Ascending aorta (tissue), 2 donors: Measurements from ENCODE around the gene SGF29. TPM values are rescaled to one million over a fixed set of nuclear protein-coding genes. Genes with fewer than 3 reads are reported as not detected.

Experiments
- DNase-seq, 2 donors: peaks; one replicate each; pipeline ENCODE4 v3.0.0-alpha.2; 2019; ENCODE audit warnings: low spot score in 2 of 2
- H3K27ac ChIP-seq, 2 donors: fragments of 200-600 bp; sonication (generic); one replicate each; pipeline ENCODE4 v1.5.1; 2016 to 2017; ENCODE audit warnings: mild to moderate bottlenecking in 1 of 2
- H3K27me3 ChIP-seq: fragments of 200-600 bp; sonication (generic); one replicate; pipeline ENCODE4 v1.5.1; 2017
- H3K36me3 ChIP-seq, 2 donors: fragments of 200-600 bp; sonication (generic); one replicate each; pipeline ENCODE4 v1.5.1; 2016
- H3K4me1 ChIP-seq, 2 donors: fragments of 200-600 bp; sonication (generic); one replicate each; pipeline ENCODE4 v1.5.1; 2016 to 2017; ENCODE audit warnings: mild to moderate bottlenecking in 1 of 2
- H3K4me3 ChIP-seq, 2 donors: fragments of 200-600 bp; sonication (generic); one replicate each; pipeline ENCODE4 v1.5.1; 2016 to 2017; ENCODE audit warnings: mild to moderate bottlenecking in 1 of 2
- H3K9me3 ChIP-seq, 2 donors: fragments of 200-600 bp; sonication (generic); one replicate each; pipeline ENCODE4 v1.5.1; 2016
- intact Hi-C: fragments of 100-400 bp; cut with DNase I; formaldehyde crosslinking; loops from one replicate; pipeline ENCODE4 v1.15.1; 2023
- total RNA-seq: library from RNA; depleted of rRNA; stranded (reverse); fragments of >200 nt; gene quantifications from one replicate; pipeline ENCODE4 v1.1.0, GENCODE V29; 2016
- TF ChIP-seq, protein P1 (sequence below), 3 experiments: fragments of 200-600 bp in 2 of 3; fragments of 450-650 bp in 1 of 3; sonication (generic) in 2 of 3; IDR thresholded peaks; one replicate each; pipeline ENCODE4 v1.5.1; 2016 to 2019; ENCODE audit warnings: antibody characterized with exemption in 3 of 3, mild to moderate bottlenecking in 1 of 3, moderate library complexity in 1 of 3

Gene SGF29
- total RNA-seq, 1 donor from 2014 or later: 14.0 TPM

- Histone ChIP-seq H3K4me1 (no peaks in the 10 kb centered on the region), H3K27ac (no peak overlapping the region), H3K4me3 (no peak overlapping the region), H3K36me3 (no peaks in the 10 kb centered on the region), H3K9me3 (no peaks in the 10 kb centered on the region), H3K27me3 (no peaks in the 10 kb centered on the region)
- TF ChIP-seq, protein P1, sequence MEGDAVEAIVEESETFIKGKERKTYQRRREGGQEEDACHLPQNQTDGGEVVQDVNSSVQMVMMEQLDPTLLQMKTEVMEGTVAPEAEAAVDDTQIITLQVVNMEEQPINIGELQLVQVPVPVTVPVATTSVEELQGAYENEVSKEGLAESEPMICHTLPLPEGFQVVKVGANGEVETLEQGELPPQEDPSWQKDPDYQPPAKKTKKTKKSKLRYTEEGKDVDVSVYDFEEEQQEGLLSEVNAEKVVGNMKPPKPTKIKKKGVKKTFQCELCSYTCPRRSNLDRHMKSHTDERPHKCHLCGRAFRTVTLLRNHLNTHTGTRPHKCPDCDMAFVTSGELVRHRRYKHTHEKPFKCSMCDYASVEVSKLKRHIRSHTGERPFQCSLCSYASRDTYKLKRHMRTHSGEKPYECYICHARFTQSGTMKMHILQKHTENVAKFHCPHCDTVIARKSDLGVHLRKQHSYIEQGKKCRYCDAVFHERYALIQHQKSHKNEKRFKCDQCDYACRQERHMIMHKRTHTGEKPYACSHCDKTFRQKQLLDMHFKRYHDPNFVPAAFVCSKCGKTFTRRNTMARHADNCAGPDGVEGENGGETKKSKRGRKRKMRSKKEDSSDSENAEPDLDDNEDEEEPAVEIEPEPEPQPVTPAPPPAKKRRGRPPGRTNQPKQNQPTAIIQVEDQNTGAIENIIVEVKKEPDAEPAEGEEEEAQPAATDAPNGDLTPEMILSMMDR (IDR thresholded peaks at IDR 0.05): no peak
- DNase-seq: no peak
- intact Hi-C loops: no loop called here
Observed at GRCh38 chr16:28511801-28512789, 41.6 kb upstream of the SGF29 start.

DNA sequence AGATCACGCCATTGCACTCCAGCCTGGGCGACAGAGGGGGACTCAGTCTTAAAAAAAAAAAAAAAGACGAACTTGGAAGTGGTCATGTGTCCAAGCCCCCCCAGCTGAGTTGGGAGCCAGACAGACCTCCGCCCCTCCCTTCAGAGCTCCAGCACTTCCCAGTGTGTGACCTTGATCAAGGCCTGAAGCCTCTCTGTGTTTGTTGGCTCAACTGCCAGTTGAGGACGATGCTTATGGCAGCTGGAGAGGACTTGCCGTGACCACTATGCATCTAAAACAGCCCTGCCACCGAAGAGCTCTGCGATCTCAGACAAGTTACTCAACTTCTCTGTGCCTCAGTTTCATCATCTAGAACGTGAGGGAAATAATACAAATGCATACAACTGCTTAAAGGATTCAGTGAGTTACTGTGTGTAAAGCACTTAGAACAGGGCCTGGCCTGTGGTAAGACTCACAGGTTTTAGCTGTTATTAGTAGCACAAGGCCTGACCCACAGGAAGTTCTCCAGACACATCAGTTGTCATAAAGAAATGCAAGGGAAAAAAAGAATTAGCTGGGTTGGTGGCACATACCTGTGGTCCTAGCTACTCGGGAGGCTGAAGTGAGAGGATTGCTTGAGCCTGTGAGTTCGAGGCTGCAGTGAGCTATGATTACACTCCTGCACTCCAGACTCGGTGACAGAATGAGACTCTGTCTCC, 40.1 kb upstream of the SGF29 start:
- H3K36me3 ChIP-seq: no peaks in the 10 kb centered on the region
- no peaks in the 10 kb centered on the region for H3K4me1 ChIP-seq
- no peak overlapping the region for H3K27ac ChIP-seq
- TF ChIP-seq, protein P1 (IDR thresholded peaks at IDR 0.05): no peak
- H3K9me3 ChIP-seq: no peaks in the 10 kb centered on the region
- intact Hi-C loops: no loop called here
- DNase-seq: no peak
- H3K4me3 ChIP-seq: no peak overlapping the region
- no peaks in the 10 kb centered on the region for H3K27me3 ChIP-seq

DNA sequence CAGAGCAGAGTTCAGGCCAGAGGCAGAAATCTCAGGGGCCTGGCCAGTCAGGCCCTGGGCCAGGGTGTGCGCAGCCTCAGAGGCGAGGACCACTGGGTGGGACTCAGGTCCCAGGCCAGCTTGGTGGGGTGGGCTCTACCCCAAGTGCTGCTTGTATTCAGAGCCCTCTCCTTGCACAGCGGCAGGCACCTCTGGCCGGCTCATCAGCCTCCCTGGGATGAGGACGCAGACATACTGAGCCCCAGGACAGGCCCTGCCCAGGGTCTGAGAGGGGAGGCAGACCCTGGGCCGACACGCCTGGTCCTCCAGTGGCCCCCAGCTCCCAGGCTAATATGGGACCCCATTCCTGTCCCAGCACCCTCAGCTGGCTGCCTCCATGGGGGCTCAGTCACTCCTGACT, 39.5 kb upstream of the SGF29 start:
- TF ChIP-seq, protein P1 (IDR thresholded peaks at IDR 0.05): no peak
- H3K9me3 ChIP-seq: no peaks in the 10 kb centered on the region
- H3K36me3 ChIP-seq: no peaks in the 10 kb centered on the region
- intact Hi-C loops: no loop called here
- H3K27me3 ChIP-seq: no peaks in the 10 kb centered on the region
- no peak for DNase-seq
- H3K4me3 ChIP-seq: no peak overlapping the region
- no peak overlapping the region for H3K27ac ChIP-seq
- no peaks in the 10 kb centered on the region for H3K4me1 ChIP-seq

DNA sequence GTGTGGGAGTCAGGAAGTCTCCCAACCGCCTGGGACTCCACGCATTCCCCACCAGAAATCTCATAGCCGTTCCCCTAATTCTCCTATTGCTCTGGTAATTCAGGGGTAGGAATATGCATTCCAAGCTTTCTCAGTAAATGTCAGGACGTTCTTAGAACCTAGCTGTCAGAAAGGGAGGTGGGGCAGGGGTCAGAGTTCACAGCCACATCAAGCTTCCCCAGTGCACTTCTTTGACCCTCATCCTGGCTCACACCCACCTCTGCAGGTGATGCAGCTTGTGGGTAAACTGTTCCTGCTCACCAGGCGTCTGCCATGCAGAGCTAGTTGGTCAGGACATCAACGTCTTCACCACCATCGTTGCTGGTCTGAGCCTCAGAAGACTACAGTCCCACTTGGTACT, 33.0 kb upstream of the SGF29 start:
- H3K36me3 ChIP-seq: no peaks in the 10 kb centered on the region
- no peaks in the 10 kb centered on the region for H3K27me3 ChIP-seq
- intact Hi-C loops: no loop called here
- no peak overlapping the region for H3K4me3 ChIP-seq
- H3K4me1 ChIP-seq: no peaks in the 10 kb centered on the region
- TF ChIP-seq, protein P1 (IDR thresholded peaks at IDR 0.05): no peak
- DNase-seq: no peak
- H3K27ac ChIP-seq: no peak overlapping the region
- H3K9me3 ChIP-seq: no peaks in the 10 kb centered on the region

- Histone ChIP-seq H3K9me3 (no peaks in the 10 kb centered on the region), H3K27me3 (no peaks in the 10 kb centered on the region), H3K36me3 (no peaks in the 10 kb centered on the region), H3K4me3 (no peak overlapping the region), H3K27ac (no peak overlapping the region), H3K4me1 (no peaks in the 10 kb centered on the region)
- no peak for DNase-seq
- intact Hi-C loops: no loop called here
- TF ChIP-seq, protein P1 (IDR thresholded peaks at IDR 0.05): no peak
Observed at GRCh38 chr16:28521436-28521835, 32.3 kb upstream of the SGF29 start.
